A673 (cell line): ENCODE results near the gene ABCB8.

Experiments used
- EZH2 ChIP-seq: fragments of 200-600 bp; sonication (generic); IDR thresholded peaks from 2 replicates; pipeline ENCODE4 v1.6.1; 2017; ENCODE audit warnings: borderline replicate concordance, low read depth, mild to moderate bottlenecking, mixed read lengths, antibody characterized with exemption, low read length; ENCODE audit not compliant: poor library complexity, severe bottlenecking
- TF ChIP-seq, protein P1 (sequence below): fragments of 300-800, 200-600 bp; sonication (generic); conservative IDR thresholded peaks from 2 replicates; pipeline ENCODE4 v1.5.1; 2017; ENCODE audit warnings: low read depth, mild to moderate bottlenecking, antibody characterized with exemption, low read length, moderate library complexity, mixed read lengths

DNA sequence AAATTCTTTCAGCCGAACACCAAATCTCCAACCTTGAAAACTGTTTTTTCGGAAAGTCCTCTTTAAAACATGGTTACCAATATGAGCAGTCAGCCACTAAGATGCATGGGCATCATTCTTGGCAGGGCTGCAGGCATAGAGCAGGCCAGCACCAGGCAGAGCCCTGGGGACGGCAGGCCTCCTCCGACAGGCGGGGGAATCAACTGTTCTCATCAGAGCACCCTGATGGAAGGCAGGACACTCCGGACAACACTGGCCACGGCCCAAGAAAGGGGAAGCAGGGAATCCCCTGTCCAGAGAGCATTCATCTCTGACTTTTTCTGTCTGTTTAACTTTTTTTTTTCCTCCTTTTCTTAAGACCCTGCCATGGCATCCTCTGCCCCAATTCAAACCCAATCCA is 38.8 kb upstream of the ABCB8 start:
- TF ChIP-seq, protein P1, sequence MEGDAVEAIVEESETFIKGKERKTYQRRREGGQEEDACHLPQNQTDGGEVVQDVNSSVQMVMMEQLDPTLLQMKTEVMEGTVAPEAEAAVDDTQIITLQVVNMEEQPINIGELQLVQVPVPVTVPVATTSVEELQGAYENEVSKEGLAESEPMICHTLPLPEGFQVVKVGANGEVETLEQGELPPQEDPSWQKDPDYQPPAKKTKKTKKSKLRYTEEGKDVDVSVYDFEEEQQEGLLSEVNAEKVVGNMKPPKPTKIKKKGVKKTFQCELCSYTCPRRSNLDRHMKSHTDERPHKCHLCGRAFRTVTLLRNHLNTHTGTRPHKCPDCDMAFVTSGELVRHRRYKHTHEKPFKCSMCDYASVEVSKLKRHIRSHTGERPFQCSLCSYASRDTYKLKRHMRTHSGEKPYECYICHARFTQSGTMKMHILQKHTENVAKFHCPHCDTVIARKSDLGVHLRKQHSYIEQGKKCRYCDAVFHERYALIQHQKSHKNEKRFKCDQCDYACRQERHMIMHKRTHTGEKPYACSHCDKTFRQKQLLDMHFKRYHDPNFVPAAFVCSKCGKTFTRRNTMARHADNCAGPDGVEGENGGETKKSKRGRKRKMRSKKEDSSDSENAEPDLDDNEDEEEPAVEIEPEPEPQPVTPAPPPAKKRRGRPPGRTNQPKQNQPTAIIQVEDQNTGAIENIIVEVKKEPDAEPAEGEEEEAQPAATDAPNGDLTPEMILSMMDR: no peak
- no peak for TF ChIP-seq EZH2
